ENCODE data around the gene DBH. TPM values are rescaled to one million over a fixed set of nuclear protein-coding genes. Genes with fewer than 3 reads are reported as not detected.

The DBH gene
- total RNA-seq, 1 experiment from 2014 or later = not detected

- Histone ChIP-seq H3K27ac (ENCODE audit: low read depth, low read length) (no peak overlapping the region), H3K4me3 (replicated peaks in 1 of 2; ENCODE audit: low read depth in 1 of 2, low read length in 2 of 2) (no peak overlapping the region), H2AFZ (ENCODE audit: low read depth, low read length, poor library complexity, severe bottlenecking) (no peak overlapping the region), H3K79me2 (ENCODE audit: insufficient read depth, low read length) (no peaks in the 10 kb centered on the region), H3K4me1 (ENCODE audit: control insufficient read depth in 1 of 2, insufficient read depth in 2 of 2, low read length in 2 of 2) (peaks cover 6 to 9% of the 10 kb centered on the region in 2 experiments; a peak in 2 of 4 replicates), H3K9me2 (ENCODE audit: insufficient read depth) (no peaks in the 10 kb centered on the region), H3K27me3 (ENCODE audit: insufficient read depth, low read length) (0 out of 2 replicates have a peak, but pooled peaks cover 10% of the 10 kb centered on the region), H3K4me2 (ENCODE audit: low read length) (no peak overlapping the region), H3K9ac (ENCODE audit: low read length) (no peak overlapping the region), H3K36me3 (ENCODE audit: control insufficient read depth in 1 of 2, insufficient read depth in 2 of 2, low read length in 2 of 2) (no peaks in the 10 kb centered on the region), H3K9me3 (ENCODE audit: control insufficient read depth in 1 of 2, insufficient read depth in 1 of 2, low read depth in 1 of 2, low read length in 2 of 2) (no peaks in the 10 kb centered on the region), H4K20me1 (ENCODE audit: insufficient read depth) (no peaks in the 10 kb centered on the region)
- ChIA-PET POLR2A (no interaction called here), RAD21 (ENCODE audit: low non-redundant PET in 1 of 2, low total read pairs in 2 of 2, uncharacterized antibody in 2 of 2, unreplicated experiment in 2 of 2) (no interaction called here), CTCF (no interaction called here)
- TF ChIP-seq EZH2phosphoT487 (IDR thresholded peaks at IDR 0.05; ENCODE audit: borderline replicate concordance) = no peak
- no peak for TF ChIP-seq RAD21 (IDR thresholded peaks at IDR 0.05; ENCODE audit: low read depth)
- TF ChIP-seq CEBPB (IDR thresholded peaks at IDR 0.05; ENCODE audit: low read depth) = no peak
- no peak for TF ChIP-seq JUND (IDR thresholded peaks at IDR 0.05)
- no peak for TF ChIP-seq MAX (IDR thresholded peaks at IDR 0.05)
- no peak for TF ChIP-seq SRF (IDR thresholded peaks at IDR 0.05; ENCODE audit: low read depth)
- intact Hi-C loops (cut with micrococcal nuclease) = no loop called here
- BruUV-seq (replicated peaks) = no TSS peak
- DNase-seq (ENCODE audit: low read depth, low spot score) = no peak
- no peak for ATAC-seq
Observed at GRCh38 chr9:133693703-133694529, 57.8 kb downstream of the DBH start.

- Histone ChIP-seq H3K4me1 (ENCODE audit: control insufficient read depth in 1 of 2, insufficient read depth in 2 of 2, low read length in 2 of 2) (peaks cover 6 to 8% of the 10 kb centered on the region in 2 experiments; a peak in 2 of 4 replicates), H4K20me1 (ENCODE audit: insufficient read depth) (no peaks in the 10 kb centered on the region), H3K4me2 (ENCODE audit: low read length) (no peak overlapping the region), H3K79me2 (ENCODE audit: insufficient read depth, low read length) (no peaks in the 10 kb centered on the region), H3K9ac (ENCODE audit: low read length) (no peak overlapping the region), H3K27ac (ENCODE audit: low read depth, low read length) (no peak overlapping the region), H3K4me3 (replicated peaks in 1 of 2; ENCODE audit: low read depth in 1 of 2, low read length in 2 of 2) (no peak overlapping the region), H3K36me3 (ENCODE audit: control insufficient read depth in 1 of 2, insufficient read depth in 2 of 2, low read length in 2 of 2) (no peaks in the 10 kb centered on the region), H2AFZ (ENCODE audit: low read depth, low read length, poor library complexity, severe bottlenecking) (no peak overlapping the region), H3K9me3 (ENCODE audit: control insufficient read depth in 1 of 2, insufficient read depth in 1 of 2, low read depth in 1 of 2, low read length in 2 of 2) (no peaks in the 10 kb centered on the region), H3K9me2 (ENCODE audit: insufficient read depth) (no peaks in the 10 kb centered on the region), H3K27me3 (ENCODE audit: insufficient read depth, low read length) (0 out of 2 replicates have a peak, but pooled peaks cover 10% of the 10 kb centered on the region)
- intact Hi-C loops (cut with micrococcal nuclease) = no loop called here
- TF ChIP-seq ZFX (IDR thresholded peaks at IDR 0.05) (no peak), POLR2AphosphoS5 (IDR thresholded peaks at IDR 0.05; ENCODE audit: low read depth, low read length) (no peak), CTCF (IDR thresholded peaks at IDR 0.05 in 2 of 3, conservative IDR thresholded peaks at IDR 0.05 in 1 of 3; ENCODE audit: borderline replicate concordance in 1 of 3, insufficient read depth in 1 of 3, low read depth in 2 of 3, low read length in 2 of 3) (no peak), JUND (IDR thresholded peaks at IDR 0.05) (no peak), ATF3 (IDR thresholded peaks at IDR 0.05) (no peak), ZNF274 (IDR thresholded peaks at IDR 0.05; ENCODE audit: low read depth, low read length) (no peak)
- ATAC-seq = no peak
- ChIA-PET RAD21 (ENCODE audit: low non-redundant PET in 1 of 2, low total read pairs in 2 of 2, uncharacterized antibody in 2 of 2, unreplicated experiment in 2 of 2) (no interaction called here), POLR2A (no interaction called here), CTCF (no interaction called here)
- no peak for DNase-seq (ENCODE audit: low read depth, low spot score)
- no TSS peak for BruUV-seq (replicated peaks)
Observed at GRCh38 chr9:133694686-133695085, 58.5 kb downstream of the DBH start.
